ENCODE results near the gene EXPH5. TPM values are rescaled to one million over a fixed set of nuclear protein-coding genes. Genes with fewer than 3 reads are reported as not detected.

EXPH5 gene
- total RNA-seq, 1 donor from 2014 or later = 0.52 TPM

GRCh38 chr11:108549319-108549885 is 44.2 kb downstream of the EXPH5 start:
- no peak overlapping the region for H3K27ac ChIP-seq (ENCODE audit: low read depth, low read length)
- no peaks in the 10 kb centered on the region for H3K4me1 ChIP-seq (ENCODE audit: control insufficient read depth in 3 of 3, insufficient read depth in 3 of 3, low read length in 3 of 3)
- H3K9me3 ChIP-seq (ENCODE audit: control insufficient read depth in 3 of 3, low read length in 3 of 3) = no peaks in the 10 kb centered on the region
- H3K9ac ChIP-seq (ENCODE audit: low read depth in 1 of 3, low read length in 3 of 3) = no peak overlapping the region
- H3K36me3 ChIP-seq (ENCODE audit: control insufficient read depth in 3 of 3, insufficient read depth in 3 of 3, low read length in 3 of 3) = no peaks in the 10 kb centered on the region
- no peak overlapping the region for H3K4me3 ChIP-seq (ENCODE audit: low read length in 3 of 3)
- H3K27me3 ChIP-seq (ENCODE audit: control insufficient read depth in 3 of 3, insufficient read depth in 3 of 3, low read length in 3 of 3) = peaks cover 0 to 3% (median 0%) of the 10 kb centered on the region in 3 donors

- Histone ChIP-seq H3K4me1 (ENCODE audit: control insufficient read depth in 3 of 3, insufficient read depth in 3 of 3, low read length in 3 of 3) (no peaks in the 10 kb centered on the region), H3K36me3 (ENCODE audit: control insufficient read depth in 3 of 3, insufficient read depth in 3 of 3, low read length in 3 of 3) (no peaks in the 10 kb centered on the region), H3K4me3 (ENCODE audit: low read length in 3 of 3) (no peak overlapping the region), H3K9me3 (ENCODE audit: control insufficient read depth in 3 of 3, low read length in 3 of 3) (no peaks in the 10 kb centered on the region), H3K27ac (ENCODE audit: low read depth, low read length) (no peak overlapping the region), H3K9ac (ENCODE audit: low read depth in 1 of 3, low read length in 3 of 3) (no peak overlapping the region), H3K27me3 (ENCODE audit: control insufficient read depth in 3 of 3, insufficient read depth in 3 of 3, low read length in 3 of 3) (peaks cover 0 to 3% (median 0%) of the 10 kb centered on the region in 3 donors)
These were observed 47.6 kb downstream of the EXPH5 start for GRCh38 chr11:108545909-108546501.

- Histone ChIP-seq H3K27ac (ENCODE audit: low read depth, low read length) (no peak overlapping the region), H3K4me3 (ENCODE audit: low read length in 3 of 3) (no peak overlapping the region), H3K9ac (ENCODE audit: low read depth in 1 of 3, low read length in 3 of 3) (no peak overlapping the region), H3K27me3 (ENCODE audit: control insufficient read depth in 3 of 3, insufficient read depth in 3 of 3, low read length in 3 of 3) (peaks cover 0 to 3% (median 2%) of the 10 kb centered on the region in 3 donors), H3K9me3 (ENCODE audit: control insufficient read depth in 3 of 3, low read length in 3 of 3) (no peaks in the 10 kb centered on the region), H3K4me1 (ENCODE audit: control insufficient read depth in 3 of 3, insufficient read depth in 3 of 3, low read length in 3 of 3) (no peaks in the 10 kb centered on the region), H3K36me3 (ENCODE audit: control insufficient read depth in 3 of 3, insufficient read depth in 3 of 3, low read length in 3 of 3) (no peaks in the 10 kb centered on the region)
These were observed 50.1 kb downstream of the EXPH5 start for GRCh38 chr11:108543316-108543964.

GRCh38 chr11:108541531-108541930 is 52.0 kb downstream of the EXPH5 start:
- no peak overlapping the region for H3K9ac ChIP-seq (ENCODE audit: low read depth in 1 of 3, low read length in 3 of 3)
- H3K4me1 ChIP-seq (ENCODE audit: control insufficient read depth in 3 of 3, insufficient read depth in 3 of 3, low read length in 3 of 3) = no peaks in the 10 kb centered on the region
- H3K4me3 ChIP-seq (ENCODE audit: low read length in 3 of 3) = no peak overlapping the region
- peaks cover 0 to 3% (median 2%) of the 10 kb centered on the region in 3 donors for H3K27me3 ChIP-seq (ENCODE audit: control insufficient read depth in 3 of 3, insufficient read depth in 3 of 3, low read length in 3 of 3)
- no peaks in the 10 kb centered on the region for H3K36me3 ChIP-seq (ENCODE audit: control insufficient read depth in 3 of 3, insufficient read depth in 3 of 3, low read length in 3 of 3)
- no peak overlapping the region for H3K27ac ChIP-seq (ENCODE audit: low read depth, low read length)
- H3K9me3 ChIP-seq (ENCODE audit: control insufficient read depth in 3 of 3, low read length in 3 of 3) = no peaks in the 10 kb centered on the region

- no peak overlapping the region for H3K4me3 ChIP-seq (ENCODE audit: low read length in 3 of 3)
- no peaks in the 10 kb centered on the region for H3K36me3 ChIP-seq (ENCODE audit: control insufficient read depth in 3 of 3, insufficient read depth in 3 of 3, low read length in 3 of 3)
- H3K27me3 ChIP-seq (ENCODE audit: control insufficient read depth in 3 of 3, insufficient read depth in 3 of 3, low read length in 3 of 3) = peaks cover 0 to 2% (median 0%) of the 10 kb centered on the region in 3 donors
- H3K27ac ChIP-seq (ENCODE audit: low read depth, low read length) = no peak overlapping the region
- no peak overlapping the region for H3K9ac ChIP-seq (ENCODE audit: low read depth in 1 of 3, low read length in 3 of 3)
- no peaks in the 10 kb centered on the region for H3K4me1 ChIP-seq (ENCODE audit: control insufficient read depth in 3 of 3, insufficient read depth in 3 of 3, low read length in 3 of 3)
- H3K9me3 ChIP-seq (ENCODE audit: control insufficient read depth in 3 of 3, low read length in 3 of 3) = no peaks in the 10 kb centered on the region
These were observed 55.1 kb downstream of the EXPH5 start for GRCh38 chr11:108538502-108538901.

- no peaks in the 10 kb centered on the region for H3K9me3 ChIP-seq (ENCODE audit: control insufficient read depth in 3 of 3, low read length in 3 of 3)
- H3K27me3 ChIP-seq (ENCODE audit: control insufficient read depth in 3 of 3, insufficient read depth in 3 of 3, low read length in 3 of 3) = peaks cover 0 to 2% (median 0%) of the 10 kb centered on the region in 3 donors
- no peaks in the 10 kb centered on the region for H3K4me1 ChIP-seq (ENCODE audit: control insufficient read depth in 3 of 3, insufficient read depth in 3 of 3, low read length in 3 of 3)
- no peak overlapping the region for H3K27ac ChIP-seq (ENCODE audit: low read depth, low read length)
- no peaks in the 10 kb centered on the region for H3K36me3 ChIP-seq (ENCODE audit: control insufficient read depth in 3 of 3, insufficient read depth in 3 of 3, low read length in 3 of 3)
- H3K4me3 ChIP-seq (ENCODE audit: low read length in 3 of 3) = no peak overlapping the region
- no peak overlapping the region for H3K9ac ChIP-seq (ENCODE audit: low read depth in 1 of 3, low read length in 3 of 3)
These were observed 55.5 kb downstream of the EXPH5 start for GRCh38 chr11:108538022-108538424.

- H3K27me3 ChIP-seq (ENCODE audit: control insufficient read depth in 3 of 3, insufficient read depth in 3 of 3, low read length in 3 of 3) = peaks cover 0 to 2% (median 0%) of the 10 kb centered on the region in 3 donors
- H3K9ac ChIP-seq (ENCODE audit: low read depth in 1 of 3, low read length in 3 of 3) = no peak overlapping the region
- no peak overlapping the region for H3K27ac ChIP-seq (ENCODE audit: low read depth, low read length)
- H3K36me3 ChIP-seq (ENCODE audit: control insufficient read depth in 3 of 3, insufficient read depth in 3 of 3, low read length in 3 of 3) = no peaks in the 10 kb centered on the region
- no peak overlapping the region for H3K4me3 ChIP-seq (ENCODE audit: low read length in 3 of 3)
- no peaks in the 10 kb centered on the region for H3K9me3 ChIP-seq (ENCODE audit: control insufficient read depth in 3 of 3, low read length in 3 of 3)
- no peaks in the 10 kb centered on the region for H3K4me1 ChIP-seq (ENCODE audit: control insufficient read depth in 3 of 3, insufficient read depth in 3 of 3, low read length in 3 of 3)
These were observed 56.8 kb downstream of the EXPH5 start for GRCh38 chr11:108536783-108537182.

GRCh38 chr11:108535384-108535955 is 58.1 kb downstream of the EXPH5 start:
- no peaks in the 10 kb centered on the region for H3K9me3 ChIP-seq (ENCODE audit: control insufficient read depth in 3 of 3, low read length in 3 of 3)
- no peaks in the 10 kb centered on the region for H3K36me3 ChIP-seq (ENCODE audit: control insufficient read depth in 3 of 3, insufficient read depth in 3 of 3, low read length in 3 of 3)
- no peak overlapping the region for H3K9ac ChIP-seq (ENCODE audit: low read depth in 1 of 3, low read length in 3 of 3)
- H3K4me3 ChIP-seq (ENCODE audit: low read length in 3 of 3) = no peak overlapping the region
- no peak overlapping the region for H3K27ac ChIP-seq (ENCODE audit: low read depth, low read length)
- no peaks in the 10 kb centered on the region for H3K4me1 ChIP-seq (ENCODE audit: control insufficient read depth in 3 of 3, insufficient read depth in 3 of 3, low read length in 3 of 3)
- H3K27me3 ChIP-seq (ENCODE audit: control insufficient read depth in 3 of 3, insufficient read depth in 3 of 3, low read length in 3 of 3) = peaks cover 0 to 2% (median 0%) of the 10 kb centered on the region in 3 donors

- no peaks in the 10 kb centered on the region for H3K4me1 ChIP-seq (ENCODE audit: control insufficient read depth in 3 of 3, insufficient read depth in 3 of 3, low read length in 3 of 3)
- no peaks in the 10 kb centered on the region for H3K36me3 ChIP-seq (ENCODE audit: control insufficient read depth in 3 of 3, insufficient read depth in 3 of 3, low read length in 3 of 3)
- no peak overlapping the region for H3K27ac ChIP-seq (ENCODE audit: low read depth, low read length)
These were observed 59.2 kb downstream of the EXPH5 start for GRCh38 chr11:108534274-108534882.

GRCh38 chr11:108530426-108530825 is 63.1 kb downstream of the EXPH5 start:
- Histone ChIP-seq H3K9me3 (ENCODE audit: control insufficient read depth in 3 of 3, low read length in 3 of 3) (no peaks in the 10 kb centered on the region), H3K27ac (ENCODE audit: low read depth, low read length) (no peak overlapping the region), H3K4me3 (ENCODE audit: low read length in 3 of 3) (no peak overlapping the region), H3K4me1 (ENCODE audit: control insufficient read depth in 3 of 3, insufficient read depth in 3 of 3, low read length in 3 of 3) (no peaks in the 10 kb centered on the region), H3K9ac (ENCODE audit: low read depth in 1 of 3, low read length in 3 of 3) (no peak overlapping the region), H3K27me3 (ENCODE audit: control insufficient read depth in 3 of 3, insufficient read depth in 3 of 3, low read length in 3 of 3) (no peaks in the 10 kb centered on the region), H3K36me3 (ENCODE audit: control insufficient read depth in 3 of 3, insufficient read depth in 3 of 3, low read length in 3 of 3) (no peaks in the 10 kb centered on the region)

More at GRCh38 chr11:108534274-108534882, 59.2 kb downstream of the EXPH5 start:
- Histone ChIP-seq H3K9ac (ENCODE audit: low read depth in 1 of 3, low read length in 3 of 3) (no peak overlapping the region), H3K27me3 (ENCODE audit: control insufficient read depth in 3 of 3, insufficient read depth in 3 of 3, low read length in 3 of 3) (peaks cover 0 to 2% (median 0%) of the 10 kb centered on the region in 3 donors), H3K4me3 (ENCODE audit: low read length in 3 of 3) (no peak overlapping the region), H3K9me3 (ENCODE audit: control insufficient read depth in 3 of 3, low read length in 3 of 3) (no peaks in the 10 kb centered on the region)
